CD8-positive, alpha-beta memory T cell (primary cell): ENCODE data around the gene DDX28. TPM values are rescaled to one million over a fixed set of nuclear protein-coding genes. Genes with fewer than 3 reads are reported as not detected.

Source experiments
- CTCF ChIA-PET: fragments of 350-600 bp; sonication (Branson Sonifier 250); formaldehyde crosslinking; loops from one replicate; lab custom pipeline; 2021; ENCODE audit warnings: antibody characterized with exemption; lab: Charles Lee
- POLR2A ChIA-PET: fragments of 350-600 bp; sonication (Branson Sonifier 250); formaldehyde crosslinking; loops from one replicate; lab custom pipeline; 2021; ENCODE audit warnings: antibody characterized with exemption; lab: Charles Lee
- DNase-seq, 5 donors: peaks; one replicate each; pipeline versions ENCODE4 v3.0.0 to v3.0.0-alpha.2; 2020 to 2022; ENCODE audit warnings: mixed read lengths in 1 of 5
- H3K27ac ChIP-seq: one replicate; pipeline ENCODE4 v1.7.0; 2013; ENCODE audit warnings: low read depth, mild to moderate bottlenecking, low read length, moderate library complexity
- H3K27me3 ChIP-seq: 2 replicates; pipeline ENCODE4 v1.7.0; 2013; ENCODE audit warnings: low read length, mild to moderate bottlenecking; ENCODE audit not compliant: insufficient read depth, poor library complexity, severe bottlenecking
- H3K36me3 ChIP-seq: 2 replicates; pipeline ENCODE4 v1.7.0; 2013; ENCODE audit warnings: mild to moderate bottlenecking, low read length, moderate library complexity; ENCODE audit not compliant: insufficient read depth
- H3K4me1 ChIP-seq: 2 replicates; pipeline ENCODE4 v1.7.0; 2013; ENCODE audit warnings: mild to moderate bottlenecking, low read length, moderate library complexity; ENCODE audit not compliant: insufficient read depth
- H3K4me3 ChIP-seq: 2 replicates; pipeline ENCODE4 v1.7.0; 2013; ENCODE audit warnings: mild to moderate bottlenecking, low read length
- H3K9me3 ChIP-seq: 2 replicates; pipeline ENCODE4 v1.7.0; 2013; ENCODE audit warnings: mild to moderate bottlenecking, low read length
- H3K27ac Mint-ChIP-seq, 8 donors: one replicate each; pipeline ENCODE4 v1.8.0; 2020 to 2021; ENCODE audit warnings: mixed read lengths in 8 of 8, mild to moderate bottlenecking in 6 of 8, inconsistent platforms in 3 of 8, moderate library complexity in 3 of 8
- H3K27me3 Mint-ChIP-seq, 2 donors: one replicate each; pipeline ENCODE4 v1.8.0; 2020 to 2021; ENCODE audit warnings: mixed read lengths in 2 of 2, mild to moderate bottlenecking in 1 of 2, moderate library complexity in 1 of 2
- H3K36me3 Mint-ChIP-seq, 3 donors: one replicate each; pipeline ENCODE4 v1.8.0; 2020 to 2021; ENCODE audit warnings: mixed read lengths in 3 of 3, inconsistent platforms in 1 of 3, mild to moderate bottlenecking in 1 of 3
- H3K4me1 Mint-ChIP-seq, 3 donors: one replicate each; pipeline ENCODE4 v1.8.0; 2020 to 2021; ENCODE audit warnings: mixed read lengths in 3 of 3, inconsistent platforms in 1 of 3, mild to moderate bottlenecking in 1 of 3
- H3K4me3 Mint-ChIP-seq, 7 donors: one replicate each; pipeline ENCODE4 v1.8.0; 2020 to 2021; ENCODE audit warnings: mixed read lengths in 7 of 7, mild to moderate bottlenecking in 6 of 7, moderate library complexity in 4 of 7, inconsistent platforms in 2 of 7
- H3K9me3 Mint-ChIP-seq, 5 donors: one replicate each; pipeline ENCODE4 v1.8.0; 2020 to 2022; ENCODE audit warnings: mixed read lengths in 5 of 5, mild to moderate bottlenecking in 3 of 5, moderate library complexity in 2 of 5, inconsistent platforms in 1 of 5
- polyA plus RNA-seq: library from polyadenylated mRNA; unstranded; fragments of 300-500 nt; fragmentation: Illumina TruSeq; gene quantifications from one replicate; pipeline ENCODE4 v1.2.3, GENCODE V29; 2021
- total RNA-seq, 2 experiments: library from RNA; stranded (reverse); gene quantifications; one replicate each; pipeline ENCODE4 v1.2.3, GENCODE V29; 2021

The DDX28 gene
- total and polyA plus RNA-seq, 3 experiments from 2014 or later, result 28.3 to 31.5 (median 29.2) TPM

DNA sequence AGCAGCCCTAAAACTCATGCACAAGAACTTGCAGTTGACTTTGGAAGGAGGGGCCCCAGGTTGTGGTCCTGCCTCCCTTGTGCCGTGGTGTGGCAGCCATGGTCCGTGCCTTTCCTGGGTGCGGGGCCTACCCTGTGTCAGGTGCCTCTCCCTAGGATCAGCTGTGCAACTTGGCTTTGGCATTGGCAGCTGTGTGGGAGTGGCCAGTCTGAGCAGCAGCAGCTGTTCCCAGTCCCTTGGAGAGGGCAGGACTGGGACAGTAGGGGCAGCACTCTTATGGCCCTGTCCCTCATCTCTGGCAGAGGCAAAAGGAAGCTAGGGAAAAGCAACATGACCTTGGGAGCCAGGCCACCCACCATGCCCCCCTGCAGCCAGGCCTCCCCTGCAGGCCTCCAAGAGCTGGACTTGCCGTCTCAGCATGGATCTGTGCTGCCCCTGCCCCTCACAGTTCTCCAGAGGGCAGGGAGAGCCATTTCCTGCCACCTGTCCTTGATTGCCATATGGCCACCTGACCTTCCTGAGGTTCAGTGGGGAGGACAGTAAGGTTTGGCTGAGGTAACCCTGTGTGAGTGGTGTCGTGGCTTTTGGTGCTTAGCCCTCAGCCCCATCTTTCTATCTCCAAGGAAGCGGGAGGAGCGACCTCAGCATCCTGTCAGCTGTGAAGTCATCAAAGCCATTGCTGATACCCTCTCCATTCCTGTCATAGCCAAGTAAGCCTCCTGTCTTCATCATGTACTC is 46.6 kb upstream of the DDX28 start:
- DNase-seq, result peak in 2 of 5 donors; percentile 48 to 65
- Mint-ChIP-seq H3K36me3 (peaks cover 3 to 24% (median 3%) of the 10 kb centered on the region in 3 donors), H3K9me3 (no peaks in the 10 kb centered on the region), H3K27me3 (no peaks in the 10 kb centered on the region), H3K4me1 (peaks cover 81 to 89% (median 87%) of the 10 kb centered on the region in 3 donors), H3K4me3 (peak overlapping the region in 6 of 7 donors; percentile 24 to 77 (median 65)), H3K27ac (peak overlapping the region; percentile 85 to 98 (median 91))
- Histone ChIP-seq H3K36me3 (no peaks in the 10 kb centered on the region), H3K27me3 (no peaks in the 10 kb centered on the region), H3K4me1 (peaks cover 79% of the 10 kb centered on the region), H3K9me3 (no peaks in the 10 kb centered on the region), H3K4me3 (peak overlapping the region; percentile 6), H3K27ac (no peak overlapping the region)
- ChIA-PET POLR2A (interaction anchor here (1.0 to 3.3 kb wide), 3 partner anchors 10 to 508 kb away, joined by 3 to 18 read pairs (median 13); partner anchors contain the start of gene NFATC3), CTCF (interaction anchor here (0.7 to 9.9 kb wide), 7 partner anchors 8 to 167 kb away, joined by 3 to 111 read pairs (median 3); partner anchors contain the start of gene NFATC3)

DNA sequence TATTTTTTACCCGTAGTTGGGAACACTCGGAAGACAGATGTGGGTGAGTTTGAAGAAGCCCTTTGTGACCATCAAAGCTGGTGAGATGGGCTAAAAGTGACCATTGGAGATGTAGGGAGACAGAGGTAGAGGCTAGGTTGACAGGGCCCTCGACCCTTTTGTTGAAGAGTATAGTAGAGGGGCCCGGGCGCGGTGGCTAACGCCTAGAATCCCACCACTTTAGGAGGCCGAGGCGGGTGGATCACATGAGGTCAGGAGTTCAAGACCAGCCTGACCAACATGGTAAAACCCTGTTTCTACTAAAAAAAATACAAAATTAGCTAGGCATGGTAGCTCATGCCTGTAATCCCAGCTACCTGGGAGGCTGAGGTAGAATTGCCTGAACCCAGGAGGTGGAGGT is 45.9 kb upstream of the DDX28 start:
- peak overlapping the region in 4 of 8 donors; percentile 29 to 91 (median 45) for H3K27ac Mint-ChIP-seq
- Histone ChIP-seq H3K36me3 (no peaks in the 10 kb centered on the region), H3K27me3 (no peaks in the 10 kb centered on the region), H3K9me3 (no peaks in the 10 kb centered on the region), H3K4me1 (peaks cover 79% of the 10 kb centered on the region), H3K27ac (no peak overlapping the region), H3K4me3 (no peak overlapping the region)
- CTCF ChIA-PET, result interaction anchor here (1.0 to 9.9 kb wide), 5 partner anchors 8 to 164 kb away, joined by 3 to 111 read pairs (median 16); partner anchors contain the start of gene NFATC3
- peaks cover 81 to 89% (median 87%) of the 10 kb centered on the region in 3 donors for H3K4me1 Mint-ChIP-seq
- POLR2A ChIA-PET, result interaction anchor here (1.0 to 3.3 kb wide), 3 partner anchors 11 to 507 kb away, joined by 3 to 18 read pairs (median 13); partner anchors contain the start of gene NFATC3
- peaks cover 0 to 18% (median 0%) of the 10 kb centered on the region in 3 donors for H3K36me3 Mint-ChIP-seq
- DNase-seq, result no peak
- H3K9me3 Mint-ChIP-seq, result no peaks in the 10 kb centered on the region
- H3K27me3 Mint-ChIP-seq, result no peaks in the 10 kb centered on the region
- peak overlapping the region in 2 of 7 donors; percentile 26 to 70 for H3K4me3 Mint-ChIP-seq

DNA sequence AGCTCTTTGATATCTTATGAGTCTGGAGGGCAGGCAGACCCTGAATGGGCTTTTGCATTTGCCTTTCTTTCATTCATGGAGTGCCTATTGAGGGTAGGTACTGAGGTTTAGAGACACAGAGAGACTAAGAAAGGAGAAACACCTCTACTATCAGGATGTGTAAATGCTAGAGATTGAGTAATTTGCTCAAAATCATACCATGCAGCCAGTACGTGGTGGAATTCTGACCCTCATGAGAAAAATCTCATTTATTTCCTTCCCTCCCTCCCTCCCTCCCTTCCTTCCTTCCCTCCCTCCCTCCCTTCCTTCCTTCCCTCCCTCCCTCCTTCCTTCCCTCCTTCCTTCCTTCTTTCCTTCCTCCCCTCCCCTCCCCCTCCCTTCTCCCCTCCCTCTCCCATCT is 43.7 kb upstream of the DDX28 start:
- DNase-seq, result no peak
- peaks cover 0 to 13% (median 0%) of the 10 kb centered on the region in 3 donors for H3K36me3 Mint-ChIP-seq
- peaks cover 84% of the 10 kb centered on the region for H3K4me1 ChIP-seq
- no peaks in the 10 kb centered on the region for H3K27me3 ChIP-seq
- no peaks in the 10 kb centered on the region for H3K27me3 Mint-ChIP-seq
- no peak overlapping the region for H3K27ac ChIP-seq
- CTCF ChIA-PET, result interaction anchor here (0.6 to 9.9 kb wide), 4 partner anchors 10 to 95 kb away, joined by 3 to 91 read pairs (median 46); partner anchors contain the start of gene NFATC3
- H3K4me3 ChIP-seq, result no peak overlapping the region
- no peaks in the 10 kb centered on the region for H3K36me3 ChIP-seq
- peak overlapping the region in 6 of 8 donors; percentile 21 to 84 (median 68) for H3K27ac Mint-ChIP-seq
- POLR2A ChIA-PET, result no interaction called here
- peaks cover 80 to 92% (median 91%) of the 10 kb centered on the region in 3 donors for H3K4me1 Mint-ChIP-seq
- no peak overlapping the region for H3K4me3 Mint-ChIP-seq
- no peaks in the 10 kb centered on the region for H3K9me3 ChIP-seq
- no peaks in the 10 kb centered on the region for H3K9me3 Mint-ChIP-seq

GRCh38 chr16:68065716-68066305 is 42.8 kb upstream of the DDX28 start:
- Mint-ChIP-seq H3K9me3 (no peaks in the 10 kb centered on the region), H3K27ac (peak overlapping the region; percentile 29 to 93 (median 68)), H3K27me3 (no peaks in the 10 kb centered on the region), H3K4me3 (no peak overlapping the region), H3K36me3 (peaks cover 0 to 17% (median 4%) of the 10 kb centered on the region in 3 donors), H3K4me1 (peaks cover 80 to 92% (median 91%) of the 10 kb centered on the region in 3 donors)
- H3K36me3 ChIP-seq, result no peaks in the 10 kb centered on the region
- H3K4me3 ChIP-seq, result no peak overlapping the region
- H3K27ac ChIP-seq, result no peak overlapping the region
- no peaks in the 10 kb centered on the region for H3K27me3 ChIP-seq
- no peak for DNase-seq
- ChIA-PET CTCF (interaction anchor here (0.7 to 9.9 kb wide), 13 partner anchors 11 to 249 kb away, joined by 3 to 91 read pairs (median 6); partner anchors contain the start of genes DDX28, DUS2, NFATC3 and NRN1L), POLR2A (interaction anchor here (0.6 kb wide), 1 partner anchor 85 kb away, joined by 7 read pairs; no protein-coding TSS in a partner anchor)
- peaks cover 84% of the 10 kb centered on the region for H3K4me1 ChIP-seq
- H3K9me3 ChIP-seq, result no peaks in the 10 kb centered on the region

- H3K27ac Mint-ChIP-seq, result peak overlapping the region; percentile 70 to 93 (median 88)
- ChIA-PET POLR2A (interaction anchor here (3.6 kb wide), 1 partner anchor 20 kb away, joined by 11 read pairs; the partner anchor contains the start of gene NFATC3), CTCF (interaction anchor here (0.6 to 9.9 kb wide), 15 partner anchors 12 to 250 kb away, joined by 3 to 91 read pairs (median 5); partner anchors contain the start of genes DDX28, DUS2, NFATC3 and NRN1L)
- peaks cover 74 to 89% (median 87%) of the 10 kb centered on the region in 3 donors for H3K4me1 Mint-ChIP-seq
- Histone ChIP-seq H3K27ac (peak overlapping the region; percentile 12), H3K4me1 (peaks cover 82% of the 10 kb centered on the region), H3K36me3 (no peaks in the 10 kb centered on the region), H3K4me3 (no peak overlapping the region), H3K27me3 (no peaks in the 10 kb centered on the region), H3K9me3 (no peaks in the 10 kb centered on the region)
- H3K27me3 Mint-ChIP-seq, result no peaks in the 10 kb centered on the region
- no peaks in the 10 kb centered on the region for H3K9me3 Mint-ChIP-seq
- H3K4me3 Mint-ChIP-seq, result peak overlapping the region; percentile 1 to 88 (median 63)
- peak; percentile 56 to 78 (median 62) for DNase-seq
- peaks cover 1 to 20% (median 7%) of the 10 kb centered on the region in 3 donors for H3K36me3 Mint-ChIP-seq
Observed at GRCh38 chr16:68064791-68065365, 41.8 kb upstream of the DDX28 start.

- peaks cover 77% of the 10 kb centered on the region for H3K4me1 ChIP-seq
- H3K27ac Mint-ChIP-seq, result peak overlapping the region; percentile 85 to 96 (median 89)
- no peaks in the 10 kb centered on the region for H3K27me3 Mint-ChIP-seq
- H3K9me3 ChIP-seq, result no peaks in the 10 kb centered on the region
- peaks cover 4 to 22% (median 10%) of the 10 kb centered on the region in 3 donors for H3K36me3 Mint-ChIP-seq
- peak in 3 of 5 donors; percentile 34 to 68 (median 58) for DNase-seq
- POLR2A ChIA-PET, result interaction anchor here (0.6 to 3.6 kb wide), 5 partner anchors 22 to 1385 kb away, joined by 3 to 11 read pairs (median 3); partner anchors contain the start of gene NFATC3
- no peak overlapping the region for H3K4me3 ChIP-seq
- H3K4me1 Mint-ChIP-seq, result peaks cover 72 to 89% (median 88%) of the 10 kb centered on the region in 3 donors
- peak overlapping the region; percentile 10 to 86 (median 69) for H3K4me3 Mint-ChIP-seq
- CTCF ChIA-PET, result interaction anchor here (1.0 to 9.9 kb wide), 9 partner anchors 9 to 179 kb away, joined by 3 to 91 read pairs (median 12); partner anchors contain the start of genes NFATC3, NRN1L and PSMB10
- no peaks in the 10 kb centered on the region for H3K27me3 ChIP-seq
- no peaks in the 10 kb centered on the region for H3K36me3 ChIP-seq
- H3K27ac ChIP-seq, result no peak overlapping the region
- H3K9me3 Mint-ChIP-seq, result no peaks in the 10 kb centered on the region
Observed at GRCh38 chr16:68062910-68063393, 39.9 kb upstream of the DDX28 start.

DNA sequence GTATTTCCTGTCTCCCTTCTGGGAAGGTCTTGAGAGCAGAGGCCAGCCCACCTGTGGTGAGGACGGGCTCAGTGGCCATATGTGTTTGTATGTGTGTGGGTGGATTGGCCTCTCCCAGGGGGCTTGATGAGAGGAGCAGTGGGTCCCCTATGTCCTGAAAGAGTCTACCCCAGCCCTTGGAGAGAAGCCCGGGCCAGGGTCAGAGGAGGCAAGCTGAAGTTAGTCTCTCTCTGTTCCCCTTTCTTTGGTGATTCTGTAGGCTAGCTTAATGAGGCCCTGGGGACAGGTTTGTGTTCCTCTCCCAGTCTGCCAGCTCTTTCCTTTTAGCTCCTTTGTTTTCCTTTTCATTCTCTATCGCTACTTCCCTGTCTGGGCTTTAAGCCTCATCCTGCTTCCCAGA is 38.4 kb upstream of the DDX28 start:
- Mint-ChIP-seq H3K27ac (peak overlapping the region; percentile 75 to 96 (median 88)), H3K4me3 (peak overlapping the region in 3 of 7 donors; percentile 23 to 72 (median 50)), H3K4me1 (peaks cover 68 to 79% (median 79%) of the 10 kb centered on the region in 3 donors), H3K9me3 (no peaks in the 10 kb centered on the region), H3K27me3 (no peaks in the 10 kb centered on the region), H3K36me3 (peaks cover 4 to 24% (median 13%) of the 10 kb centered on the region in 3 donors)
- ChIA-PET POLR2A (interaction anchor here (0.5 to 3.6 kb wide), 2 partner anchors 24 to 79 kb away, joined by 3 to 11 read pairs; partner anchors contain the start of gene NFATC3), CTCF (interaction anchor here (1.1 to 9.9 kb wide), 6 partner anchors 16 to 245 kb away, joined by 4 to 91 read pairs (median 16); partner anchors contain the start of gene NFATC3)
- H3K27me3 ChIP-seq, result no peaks in the 10 kb centered on the region
- no peak for DNase-seq
- H3K4me3 ChIP-seq, result no peak overlapping the region
- no peak overlapping the region for H3K27ac ChIP-seq
- peaks cover 72% of the 10 kb centered on the region for H3K4me1 ChIP-seq
- H3K9me3 ChIP-seq, result no peaks in the 10 kb centered on the region
- H3K36me3 ChIP-seq, result peaks cover 1% of the 10 kb centered on the region
